Activated CD8-positive, alpha-beta memory T cell treated with anti-CD3 and anti-CD28 coated beads for 24 hours (primary cell): ENCODE results near the gene CNTRL.

ENCODE experiments used
- DNase-seq: peaks from one replicate; pipeline ENCODE4 v3.0.0-alpha.2; 2020

The CNTRL gene

DNA sequence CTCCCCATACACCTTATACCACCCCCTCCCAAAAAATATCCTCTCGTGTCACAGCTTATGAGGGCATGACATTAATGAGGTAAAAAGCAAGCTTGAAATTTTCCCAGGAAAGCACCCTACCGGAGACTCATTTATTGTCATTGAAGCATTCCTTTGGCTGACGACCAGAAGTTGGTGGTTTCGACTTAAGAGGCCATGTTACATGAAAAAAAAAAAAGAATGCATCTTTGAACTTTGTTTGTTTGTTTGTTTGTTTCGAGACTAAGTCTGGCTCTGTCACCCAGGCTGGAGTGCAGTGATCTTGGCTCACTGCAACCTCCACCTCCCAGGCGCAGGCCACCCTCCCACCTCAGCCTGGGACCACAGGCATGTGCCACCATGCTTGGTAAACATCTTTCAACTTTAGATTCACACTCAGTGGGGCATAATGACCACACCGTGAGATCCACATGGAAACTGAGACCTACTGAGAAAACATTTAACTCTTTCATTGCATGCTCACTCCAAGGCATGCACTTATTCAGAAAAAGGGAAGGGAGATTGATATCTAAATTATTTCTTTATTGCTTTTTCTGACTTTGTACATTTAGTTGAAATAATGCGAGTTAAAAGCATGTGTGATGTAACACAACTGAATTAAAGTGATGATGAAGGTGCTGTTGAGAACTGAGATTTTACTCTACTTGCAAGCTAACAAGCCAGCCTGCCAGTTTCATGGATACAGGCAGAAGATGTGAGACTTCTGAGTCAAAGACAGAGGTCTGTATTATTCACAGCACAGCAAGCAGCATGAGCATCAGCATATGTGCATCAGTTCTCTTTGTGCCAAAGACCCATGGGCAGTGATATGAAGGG lies 132.0 kb downstream of the CNTRL start:
- no peak for DNase-seq

DNA sequence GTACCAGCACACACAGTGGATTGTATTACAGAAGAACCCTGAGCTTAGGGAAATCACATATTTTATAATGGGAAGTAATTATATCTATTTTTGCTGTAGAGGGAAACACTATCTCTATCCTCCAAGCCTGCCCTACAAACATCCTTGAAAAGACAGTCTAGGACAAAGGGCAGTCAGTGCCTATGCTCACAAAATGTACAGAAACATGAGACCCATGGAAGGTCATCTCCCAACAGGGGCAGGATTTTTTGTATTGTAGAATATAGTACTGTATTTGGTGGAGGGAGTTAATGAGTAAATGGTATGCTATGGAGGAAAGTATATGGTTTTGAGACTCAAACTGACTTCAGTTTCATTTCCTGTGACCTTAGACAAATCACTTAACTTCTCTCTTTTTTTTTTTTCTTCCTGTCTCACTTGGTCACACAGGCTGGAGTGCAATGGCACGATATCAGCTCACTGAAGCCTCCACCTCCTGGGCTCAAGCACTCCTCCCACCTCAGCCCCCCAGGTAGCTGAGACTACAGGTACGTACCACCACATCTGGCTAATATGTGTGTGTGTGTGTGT lies 132.7 kb downstream of the CNTRL start:
- DNase-seq, result no peak

DNA sequence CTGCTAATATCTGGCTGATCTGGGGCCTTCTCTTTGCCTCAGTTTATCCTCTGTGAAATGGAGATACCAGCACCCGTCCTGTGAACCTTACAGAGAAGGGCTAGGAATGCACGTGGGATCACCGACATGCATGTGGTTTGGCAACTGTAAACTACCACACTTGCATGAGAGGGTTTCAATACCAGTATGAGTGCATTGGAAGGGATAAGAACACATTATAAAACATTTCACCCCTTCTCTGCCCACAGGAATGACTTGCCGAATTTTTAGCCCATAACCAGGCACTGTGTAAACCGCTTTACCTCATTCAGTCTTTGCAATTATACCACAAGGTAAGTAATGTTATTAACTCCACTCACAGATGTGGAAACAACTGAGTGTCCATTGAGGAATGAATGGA lies 135.8 kb downstream of the CNTRL start:
- DNase-seq, result no peak

DNA sequence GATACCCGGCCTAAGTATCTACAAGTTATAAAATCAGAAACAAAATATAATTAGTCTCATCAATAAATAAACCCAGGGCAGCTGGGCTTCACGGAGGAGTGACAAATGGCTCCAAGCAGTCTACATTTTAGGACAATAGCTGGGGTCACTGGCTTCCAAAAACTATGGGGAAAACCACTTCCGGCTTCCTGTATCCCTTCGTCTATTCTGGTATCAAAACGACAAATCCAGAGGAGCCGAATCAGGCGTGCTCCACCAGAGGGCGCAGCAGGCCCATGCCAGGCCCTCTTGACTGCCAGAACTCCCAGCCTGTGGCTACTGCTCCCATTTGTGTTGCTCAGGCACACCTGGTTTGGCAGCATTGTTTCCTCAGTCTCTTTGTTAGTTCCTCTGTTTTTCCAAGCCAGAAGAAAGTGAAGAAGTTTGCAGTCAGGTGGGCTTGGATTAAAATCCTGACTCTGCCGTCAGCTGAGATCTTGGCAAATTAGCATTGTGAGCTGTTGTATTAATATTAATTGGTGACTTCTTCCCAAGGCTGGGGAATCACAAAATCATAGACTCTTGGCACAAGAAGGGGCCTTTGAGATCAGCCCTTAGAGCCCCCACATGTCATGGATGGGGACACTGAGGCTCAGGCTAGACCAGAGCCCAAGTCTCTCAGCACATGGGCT lies 138.5 kb downstream of the CNTRL start:
- peak; percentile 86 for DNase-seq

DNA sequence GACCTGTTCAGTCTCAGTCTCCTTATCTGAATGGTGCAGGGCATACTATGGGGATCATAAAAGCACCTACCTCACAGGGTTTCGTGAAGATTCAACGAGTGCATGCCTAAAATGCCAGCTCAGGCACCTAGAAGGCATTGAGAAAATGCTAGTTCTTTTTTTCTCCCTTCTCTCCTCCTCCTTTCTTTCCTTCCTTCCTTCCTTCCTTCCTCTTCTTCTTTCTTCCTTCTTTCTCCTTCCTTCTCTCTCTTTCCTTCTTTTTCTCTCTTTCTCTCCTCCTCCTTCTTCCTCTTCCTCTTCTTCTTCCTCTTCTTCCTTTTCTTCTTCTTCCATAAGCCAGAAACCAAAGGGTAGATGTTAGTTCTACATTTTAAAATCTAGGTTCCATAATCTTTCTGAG lies 139.2 kb downstream of the CNTRL start:
- DNase-seq, result no peak

DNA sequence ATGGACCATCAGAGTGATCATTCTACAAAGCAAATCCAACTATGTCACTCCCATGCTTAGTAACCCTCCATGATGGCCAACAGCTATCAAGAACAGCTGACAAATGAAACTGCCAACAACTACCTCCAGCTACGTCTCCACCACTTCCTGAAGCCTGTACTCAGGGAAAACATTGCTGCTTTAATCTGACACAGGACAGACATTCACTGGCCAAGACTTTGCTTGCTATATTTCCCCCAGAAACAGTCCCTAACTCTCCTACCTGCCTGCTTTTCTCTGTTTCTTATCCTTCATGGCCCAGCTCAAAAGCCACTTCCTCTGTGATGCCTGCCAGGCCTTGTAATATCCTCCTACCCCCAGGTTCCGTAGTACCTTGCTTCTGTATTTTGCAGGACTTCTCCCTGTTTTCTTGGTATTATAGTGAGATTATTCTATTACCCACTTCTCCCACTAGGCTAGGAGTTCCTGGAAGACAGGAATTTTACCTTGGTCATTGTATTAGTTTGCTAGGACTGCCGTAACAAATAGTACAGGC lies 141.6 kb downstream of the CNTRL start:
- DNase-seq, result no peak

DNA sequence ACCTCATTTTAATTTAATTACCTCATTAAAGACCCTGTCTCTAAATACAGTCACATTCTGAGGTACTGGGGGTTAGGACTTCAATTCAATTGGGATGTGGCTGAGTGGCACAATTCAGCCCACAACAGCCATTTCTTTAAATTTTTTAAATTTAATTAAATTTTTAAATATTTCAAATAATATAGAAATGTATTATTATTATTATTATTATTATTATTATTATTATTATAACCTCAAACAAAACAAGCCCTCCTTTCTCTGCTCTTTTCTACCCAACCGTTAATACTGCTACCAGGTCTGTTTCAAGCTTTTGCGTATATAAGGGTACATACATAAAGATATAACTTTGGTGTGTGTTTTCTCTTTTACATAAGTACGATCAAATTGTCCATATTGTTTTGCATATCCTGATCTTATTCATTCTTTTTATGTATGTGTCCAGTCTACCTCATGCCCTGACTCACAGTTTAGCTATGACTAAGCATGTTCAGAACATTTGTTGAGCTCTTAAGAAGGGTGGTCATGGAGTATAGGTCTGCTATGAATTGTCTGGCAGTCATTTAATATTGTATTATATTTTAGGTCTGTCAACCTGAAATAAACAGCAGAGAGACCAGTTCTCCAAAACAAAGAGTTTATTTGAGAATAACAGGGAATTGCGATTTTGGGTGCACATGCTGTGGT lies 143.0 kb downstream of the CNTRL start:
- no peak for DNase-seq

DNA sequence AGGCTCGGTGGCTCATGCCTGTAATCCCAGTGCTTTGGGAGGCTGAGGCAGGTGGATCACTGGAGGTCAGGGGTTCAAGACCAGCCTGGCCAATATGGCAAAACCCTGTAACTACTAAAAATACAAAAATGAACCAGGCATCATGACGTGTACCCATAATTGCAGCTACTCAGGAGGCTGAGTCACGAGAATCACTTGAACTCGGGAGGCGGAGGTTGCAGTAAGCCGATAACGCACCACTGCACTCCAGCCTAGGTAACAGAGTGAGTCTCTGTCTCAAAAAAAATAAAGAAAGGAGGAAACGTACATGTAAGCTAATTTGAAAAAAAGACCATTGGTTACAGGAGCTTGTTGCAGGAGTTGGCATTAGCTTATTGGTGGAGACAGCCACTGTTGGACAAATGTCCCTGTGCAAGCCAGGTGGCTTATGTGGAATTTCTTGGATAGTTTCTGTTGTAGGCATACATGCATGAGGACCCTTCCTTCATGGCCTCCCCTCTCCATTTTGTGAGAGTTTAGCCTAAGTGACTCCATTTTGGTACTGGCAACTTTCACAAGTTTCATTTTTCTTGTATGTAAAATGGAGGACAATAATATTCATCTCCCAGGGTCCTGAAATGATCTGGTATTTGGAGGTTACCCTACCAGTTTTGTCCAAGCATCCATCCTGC lies 143.7 kb downstream of the CNTRL start:
- DNase-seq, result no peak

DNA sequence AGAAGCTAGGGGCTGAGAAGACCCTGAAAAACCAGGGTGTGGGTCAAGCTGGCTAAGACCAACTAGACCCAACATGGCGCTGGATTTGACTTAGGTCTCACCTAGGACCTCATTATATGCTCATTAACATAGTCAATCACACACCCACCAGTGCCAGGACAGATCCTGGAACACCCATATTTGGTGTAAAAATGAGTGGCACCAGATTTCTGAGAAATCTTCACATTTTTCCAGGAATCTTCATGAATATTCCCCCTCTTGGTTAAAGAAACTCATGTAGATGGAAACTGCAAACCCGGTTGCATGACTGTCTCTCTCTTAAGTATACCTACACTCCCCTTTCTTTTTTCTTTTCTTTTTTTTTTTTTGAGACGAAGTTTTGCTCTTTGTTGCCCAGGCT lies 144.8 kb downstream of the CNTRL start:
- no peak for DNase-seq

DNA sequence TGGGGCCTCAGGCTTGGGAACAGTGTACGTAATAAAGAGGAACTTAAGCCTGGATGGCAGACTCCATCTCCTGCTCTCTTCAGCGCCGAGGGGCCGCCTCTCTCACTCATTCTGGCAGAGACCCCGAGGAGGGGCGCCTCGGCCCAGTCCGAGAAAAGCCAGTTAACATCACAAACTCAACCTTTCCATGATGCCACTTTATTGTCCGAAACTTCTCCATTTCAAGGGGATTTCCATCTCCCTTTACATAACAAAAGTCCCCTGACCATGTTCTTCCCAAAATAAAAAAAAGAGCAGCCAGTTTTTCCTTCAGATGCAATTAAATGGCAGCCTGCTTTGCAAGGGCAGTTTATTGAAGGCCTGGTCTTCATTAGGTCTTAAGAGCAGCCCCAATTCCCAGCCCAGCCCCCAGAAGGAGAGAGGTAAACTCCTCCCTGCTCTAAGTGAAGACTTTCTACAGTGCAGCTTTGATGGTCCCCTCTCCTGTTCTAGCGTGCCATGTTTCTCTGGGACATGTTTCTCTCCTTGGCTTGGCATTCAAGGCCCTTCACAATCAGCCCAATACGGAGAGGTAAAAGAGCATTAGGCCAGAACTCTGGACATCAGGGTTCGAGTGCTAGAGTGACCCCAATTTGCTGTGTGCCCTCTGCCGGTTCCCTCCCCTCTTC lies 146.4 kb downstream of the CNTRL start:
- DNase-seq, result no peak

DNA sequence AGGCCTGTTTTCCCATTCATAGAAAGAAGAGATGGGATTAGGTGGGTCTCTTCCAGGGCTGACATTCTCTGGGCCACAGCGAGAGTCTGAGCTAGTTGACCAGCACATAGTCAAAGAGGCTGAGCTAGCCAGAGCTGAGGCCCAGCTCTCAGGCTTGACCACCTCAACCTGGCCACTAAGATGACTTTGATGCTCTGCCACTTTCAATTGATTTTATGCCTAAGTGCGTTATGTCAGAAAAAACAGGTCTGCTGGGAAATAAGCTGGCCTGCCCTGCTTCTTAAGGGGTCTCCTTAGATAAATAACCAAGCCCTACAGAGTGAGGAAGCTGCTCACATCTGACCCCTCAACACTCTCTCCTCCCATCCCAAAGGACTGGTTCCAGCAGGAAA lies 146.9 kb downstream of the CNTRL start:
- no peak for DNase-seq

DNA sequence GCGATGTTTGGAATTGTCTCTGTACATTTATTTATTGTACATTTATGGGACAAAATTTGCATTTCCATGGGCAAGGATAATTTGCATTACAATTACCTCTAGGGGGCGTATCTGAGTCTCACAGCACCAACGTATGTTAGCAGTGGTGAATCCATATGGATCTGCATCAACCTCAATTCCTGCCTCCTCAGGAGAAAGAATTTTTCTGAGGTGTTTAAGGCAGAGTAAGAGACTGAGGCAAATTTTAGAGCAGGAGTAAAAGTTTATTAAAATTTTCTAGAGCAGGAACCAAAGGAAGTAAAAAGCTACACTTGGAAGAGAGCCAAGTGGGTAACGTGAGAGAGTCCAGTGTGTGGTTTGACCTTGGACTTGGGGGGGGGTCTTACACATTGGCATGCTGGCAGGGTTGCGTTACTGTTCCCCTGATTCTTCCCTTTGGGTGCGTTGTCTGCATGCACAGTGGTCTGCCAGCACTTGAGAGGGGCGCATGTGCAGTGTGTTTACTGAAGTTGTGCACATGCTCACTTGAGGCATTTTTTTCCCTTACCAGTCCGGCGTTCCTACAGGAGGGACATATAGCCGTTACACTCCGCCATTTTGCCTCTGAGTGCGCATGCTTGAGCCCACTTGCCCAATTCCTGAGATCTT lies 147.9 kb downstream of the CNTRL start:
- no peak for DNase-seq

DNA sequence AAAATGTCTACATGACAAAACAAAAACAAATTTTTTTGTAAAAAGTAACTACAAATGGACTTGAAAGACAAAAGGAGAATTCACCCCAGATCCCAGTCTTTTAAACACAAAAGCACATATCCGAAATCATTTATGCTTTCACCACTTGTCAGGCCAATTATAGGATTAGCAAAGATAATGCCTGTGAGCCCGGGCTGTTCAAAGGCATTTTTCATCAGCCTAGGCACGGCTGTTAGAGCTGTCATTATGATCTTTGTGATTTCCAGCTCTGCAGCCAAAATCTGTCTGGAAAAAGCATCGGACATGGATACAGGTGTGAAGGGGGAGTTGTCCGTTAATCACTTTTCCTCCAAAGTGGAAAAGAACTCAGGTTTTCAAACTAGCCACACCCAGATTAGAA lies 150.5 kb downstream of the CNTRL start:
- no peak for DNase-seq

DNA sequence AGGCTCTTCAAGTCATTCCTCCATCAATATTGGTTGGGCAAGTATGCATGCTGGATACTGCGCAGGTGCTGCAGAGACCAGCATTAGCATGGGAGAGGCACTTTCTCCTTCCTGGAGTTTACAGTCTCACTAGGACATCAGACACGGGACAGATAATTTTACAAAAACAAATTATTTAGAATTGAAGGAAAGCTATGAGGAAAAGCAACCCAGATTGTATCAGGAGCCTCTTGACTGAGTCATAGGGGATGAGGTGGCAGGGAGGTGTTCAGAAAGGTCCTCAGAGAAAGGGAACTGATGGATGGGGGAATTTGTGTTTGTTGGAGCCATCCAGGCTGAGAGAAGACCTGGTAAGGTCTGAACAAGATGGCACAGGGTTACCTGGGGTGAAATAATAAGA lies 151.4 kb downstream of the CNTRL start:
- no peak for DNase-seq
